ENCODE measurements around the gene RAG1.
A peak's percentile ranks its signal among the peaks of the same experiment; 100 is the strongest.

The RAG1 gene

GRCh38 chr11:36590513-36590912 lies 22.7 kb downstream of the RAG1 start:
- DNase-seq (ENCODE audit: low read depth) = no peak

- no peak for DNase-seq (ENCODE audit: low read depth)
These were observed 23.6 kb downstream of the RAG1 start for GRCh38 chr11:36591433-36591832.

GRCh38 chr11:36594316-36594989 lies 26.6 kb downstream of the RAG1 start, which contains the start of gene IFTAP:
IFTAP (plus strand) TSS chr11:36594502; CDS start chr11:36610104, 15,602 bp downstream.
- DNase-seq (ENCODE audit: low read depth) = no peak

- no peak for DNase-seq (ENCODE audit: low read depth)
These were observed 29.1 kb downstream of the RAG1 start for GRCh38 chr11:36596880-36597279.

- DNase-seq (ENCODE audit: low read depth) = no peak
These were observed 30.2 kb downstream of the RAG1 start, which contains the start of gene RAG2 for GRCh38 chr11:36598051-36598450. RAG2 (minus strand) TSS chr11:36598236; CDS start chr11:36594168, 4,068 bp downstream.

- no peak for DNase-seq (ENCODE audit: low read depth)
These were observed 32.4 kb downstream of the RAG1 start for GRCh38 chr11:36600180-36600579.

- DNase-seq (ENCODE audit: low read depth) = no peak
These were observed 33.3 kb downstream of the RAG1 start for GRCh38 chr11:36601155-36601554.

GRCh38 chr11:36602135-36602534 lies 34.3 kb downstream of the RAG1 start:
- DNase-seq (ENCODE audit: low read depth) = no peak

GRCh38 chr11:36605221-36606216 lies 37.7 kb downstream of the RAG1 start:
- DNase-seq (ENCODE audit: low read depth) = no peak

GRCh38 chr11:36608491-36609199 lies 40.8 kb downstream of the RAG1 start:
- no peak for DNase-seq (ENCODE audit: low read depth)

- DNase-seq (ENCODE audit: low read depth) = no peak
These were observed 41.6 kb downstream of the RAG1 start for GRCh38 chr11:36609383-36609782.

GRCh38 chr11:36615826-36616225 lies 48.0 kb downstream of the RAG1 start:
- no peak for DNase-seq (ENCODE audit: low read depth)

- peak; percentile 46 for DNase-seq (ENCODE audit: low read depth)
These were observed 49.9 kb downstream of the RAG1 start for GRCh38 chr11:36617543-36618362.

- no peak for DNase-seq (ENCODE audit: low read depth)
These were observed 50.7 kb downstream of the RAG1 start for GRCh38 chr11:36618363-36619047.

- no peak for DNase-seq (ENCODE audit: low read depth)
These were observed 51.7 kb downstream of the RAG1 start for GRCh38 chr11:36619502-36619901.

- DNase-seq (ENCODE audit: low read depth) = no peak
These were observed 52.4 kb downstream of the RAG1 start for GRCh38 chr11:36620246-36620645.

- DNase-seq (ENCODE audit: low read depth) = no peak
These were observed 54.8 kb downstream of the RAG1 start for GRCh38 chr11:36622431-36623136.

GRCh38 chr11:36623494-36623893 lies 55.7 kb downstream of the RAG1 start:
- DNase-seq (ENCODE audit: low read depth) = no peak

GRCh38 chr11:36627006-36627405 lies 59.2 kb downstream of the RAG1 start:
- no peak for DNase-seq (ENCODE audit: low read depth)

GRCh38 chr11:36627471-36627870 lies 59.7 kb downstream of the RAG1 start:
- DNase-seq (ENCODE audit: low read depth) = no peak

All from CMK (cell line).